T-helper 2 cell treated with Interferon-gamma antibody and Interleukin-4, amounts not matched to agents 5 μg/mL and 100 μg/mL, for 36 hours (primary cell): ENCODE measurements around the gene SLC2A4.
A peak's percentile ranks its signal among the peaks of the same experiment; 100 is the strongest.
"Not testable (repeated sequence)": the region's sequence is repeated elsewhere in the genome, so short reads cannot be mapped to it uniquely, and the experiment has no call there.

Experiments
- DNase-seq: peaks from one replicate; pipeline ENCODE4 v3.0.0; 2021; ENCODE audit warnings: low spot score
- H3K27ac Mint-ChIP-seq: one replicate; pipeline ENCODE4 v1.8.0; 2021; ENCODE audit warnings: mild to moderate bottlenecking, mixed read lengths
- H3K27me3 Mint-ChIP-seq: one replicate; pipeline ENCODE4 v1.8.0; 2021; ENCODE audit warnings: low read depth, mixed read lengths
- H3K36me3 Mint-ChIP-seq: one replicate; pipeline ENCODE4 v1.8.0; 2021; ENCODE audit warnings: low read depth, mixed read lengths
- H3K4me1 Mint-ChIP-seq: one replicate; pipeline ENCODE4 v1.8.0; 2021; ENCODE audit warnings: low read depth, mixed read lengths
- H3K4me3 Mint-ChIP-seq: one replicate; pipeline ENCODE4 v1.8.0; 2022; ENCODE audit warnings: mild to moderate bottlenecking, moderate library complexity, mixed read lengths
- H3K9me3 Mint-ChIP-seq: one replicate; pipeline ENCODE4 v1.8.0; 2021; ENCODE audit warnings: mixed read lengths

SLC2A4 gene

GRCh38 chr17:7241090-7241733 is 40.3 kb upstream of the SLC2A4 start:
- Mint-ChIP-seq H3K27me3 (no peaks in the 10 kb centered on the region), H3K4me1 (peaks cover 38% of the 10 kb centered on the region), H3K4me3 (peak overlapping the region; percentile 95), H3K36me3 (peaks cover 56% of the 10 kb centered on the region), H3K9me3 (no peaks in the 10 kb centered on the region), H3K27ac (peak overlapping the region; percentile 95)
- no peak for DNase-seq

- H3K4me1 Mint-ChIP-seq, result peaks cover 34% of the 10 kb centered on the region
- no peaks in the 10 kb centered on the region for H3K27me3 Mint-ChIP-seq
- peak within 1 kb of the TSS; percentile 95 for H3K27ac Mint-ChIP-seq
- H3K4me3 Mint-ChIP-seq, result peak within 1 kb of the TSS; percentile 95
- H3K36me3 Mint-ChIP-seq, result peaks cover 57% of the 10 kb centered on the region
- no peaks in the 10 kb centered on the region for H3K9me3 Mint-ChIP-seq
- DNase-seq, result peak; percentile 86
These were observed 39.5 kb upstream of the SLC2A4 start, which contains the start of gene GABARAP for GRCh38 chr17:7241783-7242716. Gene GABARAP (minus strand): TSS chr17:7242449. CDS start chr17:7242330, 119 bp downstream.

GRCh38 chr17:7242717-7243452 is 38.6 kb upstream of the SLC2A4 start:
- peak; percentile 90 for DNase-seq
- Mint-ChIP-seq H3K27me3 (no peaks in the 10 kb centered on the region), H3K4me3 (peak overlapping the region; percentile 95), H3K9me3 (no peaks in the 10 kb centered on the region), H3K36me3 (peaks cover 51% of the 10 kb centered on the region), H3K4me1 (peaks cover 31% of the 10 kb centered on the region), H3K27ac (peak overlapping the region; percentile 95)

- Mint-ChIP-seq H3K4me3 (peak overlapping the region; percentile 95), H3K9me3 (no peaks in the 10 kb centered on the region), H3K36me3 (peaks cover 51% of the 10 kb centered on the region), H3K27me3 (no peaks in the 10 kb centered on the region), H3K4me1 (peaks cover 31% of the 10 kb centered on the region), H3K27ac (peak overlapping the region; percentile 84)
- no peak for DNase-seq
These were observed 38.1 kb upstream of the SLC2A4 start for GRCh38 chr17:7243453-7243729.

- peak overlapping the region; percentile 95 for H3K4me3 Mint-ChIP-seq
- H3K9me3 Mint-ChIP-seq, DNase-seq, H3K27me3 Mint-ChIP-seq, H3K27ac Mint-ChIP-seq: not testable (repeated sequence)
- peaks cover 36% of the 10 kb centered on the region for H3K4me1 Mint-ChIP-seq
- peaks cover 54% of the 10 kb centered on the region for H3K36me3 Mint-ChIP-seq
These were observed 37.7 kb upstream of the SLC2A4 start for GRCh38 chr17:7243838-7244237.

- Mint-ChIP-seq H3K4me3 (no peak overlapping the region), H3K27me3 (no peaks in the 10 kb centered on the region)
These were observed 34.7 kb upstream of the SLC2A4 start for GRCh38 chr17:7246779-7247178.

GRCh38 chr17:7248796-7249195 is 32.7 kb upstream of the SLC2A4 start:
- Mint-ChIP-seq H3K27ac (no peak overlapping the region), H3K9me3 (no peaks in the 10 kb centered on the region)
- no peak for DNase-seq

More at GRCh38 chr17:7246779-7247178, 34.7 kb upstream of the SLC2A4 start:
- DNase-seq, result no peak
- Mint-ChIP-seq H3K9me3 (no peaks in the 10 kb centered on the region), H3K36me3 (peaks cover 42% of the 10 kb centered on the region), H3K27ac (peak overlapping the region; percentile 11), H3K4me1 (peaks cover 29% of the 10 kb centered on the region)

GRCh38 chr17:7249214-7249613 is 32.3 kb upstream of the SLC2A4 start:
- Mint-ChIP-seq H3K9me3 (no peaks in the 10 kb centered on the region), H3K36me3 (peaks cover 42% of the 10 kb centered on the region), H3K27me3 (no peaks in the 10 kb centered on the region), H3K4me3 (peak overlapping the region; percentile 96), H3K4me1 (peaks cover 28% of the 10 kb centered on the region), H3K27ac (peak overlapping the region; percentile 21)
- DNase-seq, result no peak

More at GRCh38 chr17:7248796-7249195, 32.7 kb upstream of the SLC2A4 start:
- Mint-ChIP-seq H3K4me1 (peaks cover 26% of the 10 kb centered on the region), H3K36me3 (peaks cover 42% of the 10 kb centered on the region), H3K4me3 (peak overlapping the region; percentile 96), H3K27me3 (no peaks in the 10 kb centered on the region)

GRCh38 chr17:7249830-7250229 is 31.7 kb upstream of the SLC2A4 start:
- H3K27me3 Mint-ChIP-seq, result no peaks in the 10 kb centered on the region
- H3K9me3 Mint-ChIP-seq, result no peaks in the 10 kb centered on the region
- H3K36me3 Mint-ChIP-seq, result peaks cover 41% of the 10 kb centered on the region
- DNase-seq, result no peak
- peaks cover 30% of the 10 kb centered on the region for H3K4me1 Mint-ChIP-seq
- peak overlapping the region; percentile 92 for H3K27ac Mint-ChIP-seq
- H3K4me3 Mint-ChIP-seq, result peak overlapping the region; percentile 96

GRCh38 chr17:7250695-7251627 is 30.6 kb upstream of the SLC2A4 start:
- H3K4me1 Mint-ChIP-seq, result peaks cover 30% of the 10 kb centered on the region
- peaks cover 40% of the 10 kb centered on the region for H3K36me3 Mint-ChIP-seq
- peak overlapping the region; percentile 99 for H3K4me3 Mint-ChIP-seq
- H3K27ac Mint-ChIP-seq, result peak overlapping the region; percentile 100
- H3K9me3 Mint-ChIP-seq, result no peaks in the 10 kb centered on the region
- H3K27me3 Mint-ChIP-seq, result no peaks in the 10 kb centered on the region
- DNase-seq, result no peak

- H3K27me3 Mint-ChIP-seq, result no peaks in the 10 kb centered on the region
- H3K27ac Mint-ChIP-seq, result peak within 1 kb of the TSS; percentile 100
- peak within 1 kb of the TSS; percentile 99 for H3K4me3 Mint-ChIP-seq
- DNase-seq, result peak; percentile 99
- peaks cover 30% of the 10 kb centered on the region for H3K4me1 Mint-ChIP-seq
- no peaks in the 10 kb centered on the region for H3K9me3 Mint-ChIP-seq
- H3K36me3 Mint-ChIP-seq, result peaks cover 39% of the 10 kb centered on the region
These were observed 29.8 kb upstream of the SLC2A4 start, which contains the start of gene CTDNEP1 for GRCh38 chr17:7251661-7252175. Gene CTDNEP1 (minus strand): TSS chr17:7251734. CDS start chr17:7251296, 438 bp downstream.

- H3K4me1 Mint-ChIP-seq, result peaks cover 30% of the 10 kb centered on the region
- peak; percentile 91 for DNase-seq
- H3K27ac Mint-ChIP-seq, result peak within 1 kb of the TSS; percentile 100
- no peaks in the 10 kb centered on the region for H3K27me3 Mint-ChIP-seq
- H3K36me3 Mint-ChIP-seq, result peaks cover 40% of the 10 kb centered on the region
- H3K4me3 Mint-ChIP-seq, result peak within 1 kb of the TSS; percentile 99
- H3K9me3 Mint-ChIP-seq, result no peaks in the 10 kb centered on the region
These were observed 29.1 kb upstream of the SLC2A4 start, which contains the start of gene ELP5 for GRCh38 chr17:7252176-7253043. Gene ELP5 (plus strand): TSS chr17:7252215. CDS start chr17:7252551, 336 bp downstream.
